SK-N-SH treated with all-trans-retinoic acid at 6 μM for 48 hours (cell line): ENCODE measurements around the gene RAC3.

ENCODE experiments used
- ATAC-seq: fragments of 200-7000 bp; cut with Tn5 transposase; 3 replicates; pipeline ENCODE4 v1.9.1; 2020; ENCODE audit warnings: mild to moderate bottlenecking, moderate library complexity
- ARNTL ChIP-seq: fragments of 450-650 bp; formaldehyde crosslinking; IDR thresholded peaks from 2 replicates; pipeline ENCODE4 v1.5.0; 2020; ENCODE audit warnings: low read depth, mild to moderate bottlenecking, moderate library complexity, borderline replicate concordance
- BACH2 ChIP-seq: fragments of 250-450 bp; sonication (Bioruptor Pico); IDR thresholded peaks from 2 replicates; pipeline ENCODE4 v1.9.0; 2021; ENCODE audit warnings: mild to moderate bottlenecking, borderline replicate concordance
- CREB5 ChIP-seq: fragments of 250-450 bp; sonication (Bioruptor Pico); IDR thresholded peaks from 2 replicates; pipeline ENCODE4 v1.5.1; 2020; ENCODE audit warnings: low read depth, mild to moderate bottlenecking, moderate library complexity
- CSDC2 ChIP-seq: fragments of 250-450 bp; sonication (Bioruptor Pico); IDR thresholded peaks from 2 replicates; pipeline ENCODE4 v1.5.0; 2020; ENCODE audit warnings: mild to moderate bottlenecking, moderate library complexity
- GLIS3 ChIP-seq: fragments of 250-450 bp; sonication (Bioruptor Pico); IDR thresholded peaks from 2 replicates; pipeline ENCODE4 v1.5.0; 2020; ENCODE audit warnings: mild to moderate bottlenecking, moderate library complexity
- ISL1 ChIP-seq: fragments of 250-450 bp; sonication (Bioruptor Pico); IDR thresholded peaks from 2 replicates; pipeline ENCODE4 v2.1.2; 2022; ENCODE audit warnings: mild to moderate bottlenecking, moderate library complexity
- OSR1 ChIP-seq: fragments of 250-450 bp; sonication (Bioruptor Pico); IDR thresholded peaks from 2 replicates; pipeline ENCODE4 v1.8.0; 2022; ENCODE audit warnings: moderate library complexity, mild to moderate bottlenecking, inconsistent platforms
- PATZ1 ChIP-seq: fragments of 250-450 bp; sonication (Bioruptor Pico); IDR thresholded peaks from 2 replicates; pipeline ENCODE4 v1.8.0; 2020; ENCODE audit warnings: mild to moderate bottlenecking, moderate library complexity, borderline replicate concordance
- PPARA ChIP-seq: fragments of 250-450 bp; sonication (Bioruptor Pico); IDR thresholded peaks from 2 replicates; pipeline ENCODE4 v1.5.0; 2020; ENCODE audit warnings: mild to moderate bottlenecking, borderline replicate concordance
- RARB ChIP-seq: fragments of 250-450 bp; sonication (Bioruptor Pico); IDR thresholded peaks from 2 replicates; pipeline ENCODE4 v1.8.0; 2021; ENCODE audit warnings: mild to moderate bottlenecking, moderate library complexity
- SNAI2 ChIP-seq: fragments of 250-450 bp; sonication (Bioruptor Pico); IDR thresholded peaks from 2 replicates; pipeline ENCODE4 v1.5.0; 2020; ENCODE audit warnings: mild to moderate bottlenecking, moderate library complexity
- TCF4 ChIP-seq: fragments of 250-450 bp; sonication (Bioruptor Pico); IDR thresholded peaks from 2 replicates; pipeline ENCODE4 v1.8.0; 2021; ENCODE audit warnings: mild to moderate bottlenecking, moderate library complexity, borderline replicate concordance
- TOX ChIP-seq: fragments of 250-450 bp; sonication (Bioruptor Pico); IDR thresholded peaks from 2 replicates; pipeline ENCODE4 v1.8.0; 2021; ENCODE audit warnings: mild to moderate bottlenecking, moderate library complexity, borderline replicate concordance
- ZC3H10 ChIP-seq: fragments of 250-450 bp; sonication (Bioruptor Pico); IDR thresholded peaks from 2 replicates; pipeline ENCODE4 v1.5.1; 2021; ENCODE audit warnings: mild to moderate bottlenecking, moderate library complexity
- ZFP3 ChIP-seq: fragments of 250-450 bp; sonication (Bioruptor Pico); IDR thresholded peaks from 2 replicates; pipeline ENCODE4 v1.5.0; 2020; ENCODE audit warnings: mild to moderate bottlenecking, moderate library complexity
- ZFP30 ChIP-seq: fragments of 450-650 bp; formaldehyde crosslinking; IDR thresholded peaks from 2 replicates; pipeline ENCODE4 v1.5.0; 2022; ENCODE audit warnings: mild to moderate bottlenecking, moderate library complexity
- ZNF565 ChIP-seq: fragments of 450-650 bp; formaldehyde crosslinking; conservative IDR thresholded peaks from 2 replicates; pipeline ENCODE4 v1.5.0; 2020; ENCODE audit warnings: low read depth, mild to moderate bottlenecking, moderate library complexity
- ZNF70 ChIP-seq: fragments of 450-650 bp; formaldehyde crosslinking; IDR thresholded peaks from 2 replicates; pipeline ENCODE4 v1.5.0; 2020; ENCODE audit warnings: mild to moderate bottlenecking, moderate library complexity
- TF ChIP-seq, protein P1 (sequence below): fragments of 250-450 bp; sonication (Bioruptor Pico); IDR thresholded peaks from 2 replicates; pipeline ENCODE4 v1.5.0; 2020; ENCODE audit warnings: mild to moderate bottlenecking, moderate library complexity
- TF ChIP-seq, protein P2 (sequence below): fragments of 250-450 bp; sonication (Bioruptor Pico); IDR thresholded peaks from 2 replicates; pipeline ENCODE4 v1.5.1; 2021; ENCODE audit warnings: mild to moderate bottlenecking, moderate library complexity
- TF ChIP-seq, protein P3 (sequence below): fragments of 250-450 bp; sonication (Bioruptor Pico); IDR thresholded peaks from 2 replicates; pipeline ENCODE4 v1.8.0; 2021; ENCODE audit warnings: low read depth, mild to moderate bottlenecking, moderate library complexity, borderline replicate concordance

Gene RAC3

GRCh38 chr17:82082456-82082855, 51.0 kb downstream of the RAC3 start:
- TF ChIP-seq ZNF70 (CRISPR knock-in tag) = no peak
- no peak for TF ChIP-seq CSDC2 (CRISPR knock-in tag)
- no peak for TF ChIP-seq ZFP30 (CRISPR knock-in tag)
- TF ChIP-seq SNAI2 = no peak
- no peak for TF ChIP-seq PATZ1 (CRISPR knock-in tag)
- no peak for TF ChIP-seq GLIS3 (CRISPR knock-in tag)
- no peak for TF ChIP-seq ZC3H10 (CRISPR knock-in tag)
- TF ChIP-seq RARB (CRISPR knock-in tag) = no peak
- no peak for TF ChIP-seq ARNTL
- TF ChIP-seq ISL1 (CRISPR knock-in tag) = no peak
- no peak for TF ChIP-seq TCF4
- no peak for TF ChIP-seq CREB5 (CRISPR knock-in tag)
- TF ChIP-seq, protein P1, sequence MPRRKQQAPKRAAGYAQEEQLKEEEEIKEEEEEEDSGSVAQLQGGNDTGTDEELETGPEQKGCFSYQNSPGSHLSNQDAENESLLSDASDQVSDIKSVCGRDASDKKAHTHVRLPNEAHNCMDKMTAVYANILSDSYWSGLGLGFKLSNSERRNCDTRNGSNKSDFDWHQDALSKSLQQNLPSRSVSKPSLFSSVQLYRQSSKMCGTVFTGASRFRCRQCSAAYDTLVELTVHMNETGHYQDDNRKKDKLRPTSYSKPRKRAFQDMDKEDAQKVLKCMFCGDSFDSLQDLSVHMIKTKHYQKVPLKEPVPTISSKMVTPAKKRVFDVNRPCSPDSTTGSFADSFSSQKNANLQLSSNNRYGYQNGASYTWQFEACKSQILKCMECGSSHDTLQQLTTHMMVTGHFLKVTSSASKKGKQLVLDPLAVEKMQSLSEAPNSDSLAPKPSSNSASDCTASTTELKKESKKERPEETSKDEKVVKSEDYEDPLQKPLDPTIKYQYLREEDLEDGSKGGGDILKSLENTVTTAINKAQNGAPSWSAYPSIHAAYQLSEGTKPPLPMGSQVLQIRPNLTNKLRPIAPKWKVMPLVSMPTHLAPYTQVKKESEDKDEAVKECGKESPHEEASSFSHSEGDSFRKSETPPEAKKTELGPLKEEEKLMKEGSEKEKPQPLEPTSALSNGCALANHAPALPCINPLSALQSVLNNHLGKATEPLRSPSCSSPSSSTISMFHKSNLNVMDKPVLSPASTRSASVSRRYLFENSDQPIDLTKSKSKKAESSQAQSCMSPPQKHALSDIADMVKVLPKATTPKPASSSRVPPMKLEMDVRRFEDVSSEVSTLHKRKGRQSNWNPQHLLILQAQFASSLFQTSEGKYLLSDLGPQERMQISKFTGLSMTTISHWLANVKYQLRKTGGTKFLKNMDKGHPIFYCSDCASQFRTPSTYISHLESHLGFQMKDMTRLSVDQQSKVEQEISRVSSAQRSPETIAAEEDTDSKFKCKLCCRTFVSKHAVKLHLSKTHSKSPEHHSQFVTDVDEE (CRISPR knock-in tag) = no peak
- TF ChIP-seq TOX = no peak
- TF ChIP-seq BACH2 (CRISPR knock-in tag) = no peak
- no peak for TF ChIP-seq OSR1 (CRISPR knock-in tag)
- TF ChIP-seq ZNF565 (CRISPR knock-in tag) = no peak
- ATAC-seq = no peak

- no peak for ATAC-seq
- TF ChIP-seq ISL1 (CRISPR knock-in tag) (no peak), PPARA (CRISPR knock-in tag) (no peak), CSDC2 (CRISPR knock-in tag) (no peak), TCF4 (no peak), BACH2 (CRISPR knock-in tag) (no peak), SNAI2 (no peak), RARB (CRISPR knock-in tag) (no peak), ZFP30 (CRISPR knock-in tag) (no peak), ZNF565 (CRISPR knock-in tag) (no peak), CREB5 (CRISPR knock-in tag) (no peak), ARNTL (no peak), TOX (no peak), ZFP3 (CRISPR knock-in tag) (no peak)
- TF ChIP-seq, protein P2, sequence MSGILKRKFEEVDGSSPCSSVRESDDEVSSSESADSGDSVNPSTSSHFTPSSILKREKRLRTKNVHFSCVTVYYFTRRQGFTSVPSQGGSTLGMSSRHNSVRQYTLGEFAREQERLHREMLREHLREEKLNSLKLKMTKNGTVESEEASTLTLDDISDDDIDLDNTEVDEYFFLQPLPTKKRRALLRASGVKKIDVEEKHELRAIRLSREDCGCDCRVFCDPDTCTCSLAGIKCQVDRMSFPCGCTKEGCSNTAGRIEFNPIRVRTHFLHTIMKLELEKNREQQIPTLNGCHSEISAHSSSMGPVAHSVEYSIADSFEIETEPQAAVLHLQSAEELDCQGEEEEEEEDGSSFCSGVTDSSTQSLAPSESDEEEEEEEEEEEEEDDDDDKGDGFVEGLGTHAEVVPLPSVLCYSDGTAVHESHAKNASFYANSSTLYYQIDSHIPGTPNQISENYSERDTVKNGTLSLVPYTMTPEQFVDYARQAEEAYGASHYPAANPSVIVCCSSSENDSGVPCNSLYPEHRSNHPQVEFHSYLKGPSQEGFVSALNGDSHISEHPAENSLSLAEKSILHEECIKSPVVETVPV (CRISPR knock-in tag) = no peak
- TF ChIP-seq, protein P3, sequence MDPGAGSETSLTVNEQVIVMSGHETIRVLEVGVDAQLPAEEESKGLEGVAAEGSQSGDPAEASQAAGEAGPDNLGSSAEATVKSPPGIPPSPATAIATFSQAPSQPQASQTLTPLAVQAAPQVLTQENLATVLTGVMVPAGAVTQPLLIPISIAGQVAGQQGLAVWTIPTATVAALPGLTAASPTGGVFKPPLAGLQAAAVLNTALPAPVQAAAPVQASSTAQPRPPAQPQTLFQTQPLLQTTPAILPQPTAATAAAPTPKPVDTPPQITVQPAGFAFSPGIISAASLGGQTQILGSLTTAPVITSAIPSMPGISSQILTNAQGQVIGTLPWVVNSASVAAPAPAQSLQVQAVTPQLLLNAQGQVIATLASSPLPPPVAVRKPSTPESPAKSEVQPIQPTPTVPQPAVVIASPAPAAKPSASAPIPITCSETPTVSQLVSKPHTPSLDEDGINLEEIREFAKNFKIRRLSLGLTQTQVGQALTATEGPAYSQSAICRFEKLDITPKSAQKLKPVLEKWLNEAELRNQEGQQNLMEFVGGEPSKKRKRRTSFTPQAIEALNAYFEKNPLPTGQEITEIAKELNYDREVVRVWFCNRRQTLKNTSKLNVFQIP = no peak
Observed at GRCh38 chr17:82083009-82083408, 51.5 kb downstream of the RAC3 start.
